ENCODE measurements around the gene KCNK15. TPM values are rescaled to one million over a fixed set of nuclear protein-coding genes. Genes with fewer than 3 reads are reported as not detected.

The KCNK15 gene
- total and polyA plus RNA-seq, 2 experiments from 2014 or later = 0.32 TPM; not detected in 1

DNA sequence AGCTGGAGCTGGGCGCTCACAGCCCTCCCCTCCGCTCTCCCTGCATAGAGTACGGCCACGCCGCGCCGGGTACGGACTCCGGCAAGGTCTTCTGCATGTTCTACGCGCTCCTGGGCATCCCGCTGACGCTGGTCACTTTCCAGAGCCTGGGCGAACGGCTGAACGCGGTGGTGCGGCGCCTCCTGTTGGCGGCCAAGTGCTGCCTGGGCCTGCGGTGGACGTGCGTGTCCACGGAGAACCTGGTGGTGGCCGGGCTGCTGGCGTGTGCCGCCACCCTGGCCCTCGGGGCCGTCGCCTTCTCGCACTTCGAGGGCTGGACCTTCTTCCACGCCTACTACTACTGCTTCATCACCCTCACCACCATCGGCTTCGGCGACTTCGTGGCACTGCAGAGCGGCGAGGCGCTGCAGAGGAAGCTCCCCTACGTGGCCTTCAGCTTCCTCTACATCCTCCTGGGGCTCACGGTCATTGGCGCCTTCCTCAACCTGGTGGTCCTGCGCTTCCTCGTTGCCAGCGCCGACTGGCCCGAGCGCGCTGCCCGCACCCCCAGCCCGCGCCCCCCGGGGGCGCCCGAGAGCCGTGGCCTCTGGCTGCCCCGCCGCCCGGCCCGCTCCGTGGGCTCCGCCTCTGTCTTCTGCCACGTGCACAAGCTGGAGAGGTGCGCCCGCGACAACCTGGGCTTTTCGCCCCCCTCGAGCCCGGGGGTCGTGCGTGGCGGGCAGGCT, 4.6 kb downstream of the KCNK15 start:
- Histone ChIP-seq H3K27ac (no peak overlapping the region), H3K9me3 (ENCODE audit: low read depth) (no peaks in the 10 kb centered on the region), H3K36me3 (no peaks in the 10 kb centered on the region), H3K4me3 (no peak overlapping the region), H3K27me3 (peaks cover 22% of the 10 kb centered on the region), H3K4me1 (ENCODE audit: low read depth) (no peaks in the 10 kb centered on the region)
- TF ChIP-seq, protein P1, sequence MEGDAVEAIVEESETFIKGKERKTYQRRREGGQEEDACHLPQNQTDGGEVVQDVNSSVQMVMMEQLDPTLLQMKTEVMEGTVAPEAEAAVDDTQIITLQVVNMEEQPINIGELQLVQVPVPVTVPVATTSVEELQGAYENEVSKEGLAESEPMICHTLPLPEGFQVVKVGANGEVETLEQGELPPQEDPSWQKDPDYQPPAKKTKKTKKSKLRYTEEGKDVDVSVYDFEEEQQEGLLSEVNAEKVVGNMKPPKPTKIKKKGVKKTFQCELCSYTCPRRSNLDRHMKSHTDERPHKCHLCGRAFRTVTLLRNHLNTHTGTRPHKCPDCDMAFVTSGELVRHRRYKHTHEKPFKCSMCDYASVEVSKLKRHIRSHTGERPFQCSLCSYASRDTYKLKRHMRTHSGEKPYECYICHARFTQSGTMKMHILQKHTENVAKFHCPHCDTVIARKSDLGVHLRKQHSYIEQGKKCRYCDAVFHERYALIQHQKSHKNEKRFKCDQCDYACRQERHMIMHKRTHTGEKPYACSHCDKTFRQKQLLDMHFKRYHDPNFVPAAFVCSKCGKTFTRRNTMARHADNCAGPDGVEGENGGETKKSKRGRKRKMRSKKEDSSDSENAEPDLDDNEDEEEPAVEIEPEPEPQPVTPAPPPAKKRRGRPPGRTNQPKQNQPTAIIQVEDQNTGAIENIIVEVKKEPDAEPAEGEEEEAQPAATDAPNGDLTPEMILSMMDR (IDR thresholded peaks at IDR 0.05; ENCODE audit: low read depth, low read length) = peak; percentile 17
- DNase-seq (ENCODE audit: low read depth in 1 of 2, low spot score in 1 of 2) = no peak

DNA sequence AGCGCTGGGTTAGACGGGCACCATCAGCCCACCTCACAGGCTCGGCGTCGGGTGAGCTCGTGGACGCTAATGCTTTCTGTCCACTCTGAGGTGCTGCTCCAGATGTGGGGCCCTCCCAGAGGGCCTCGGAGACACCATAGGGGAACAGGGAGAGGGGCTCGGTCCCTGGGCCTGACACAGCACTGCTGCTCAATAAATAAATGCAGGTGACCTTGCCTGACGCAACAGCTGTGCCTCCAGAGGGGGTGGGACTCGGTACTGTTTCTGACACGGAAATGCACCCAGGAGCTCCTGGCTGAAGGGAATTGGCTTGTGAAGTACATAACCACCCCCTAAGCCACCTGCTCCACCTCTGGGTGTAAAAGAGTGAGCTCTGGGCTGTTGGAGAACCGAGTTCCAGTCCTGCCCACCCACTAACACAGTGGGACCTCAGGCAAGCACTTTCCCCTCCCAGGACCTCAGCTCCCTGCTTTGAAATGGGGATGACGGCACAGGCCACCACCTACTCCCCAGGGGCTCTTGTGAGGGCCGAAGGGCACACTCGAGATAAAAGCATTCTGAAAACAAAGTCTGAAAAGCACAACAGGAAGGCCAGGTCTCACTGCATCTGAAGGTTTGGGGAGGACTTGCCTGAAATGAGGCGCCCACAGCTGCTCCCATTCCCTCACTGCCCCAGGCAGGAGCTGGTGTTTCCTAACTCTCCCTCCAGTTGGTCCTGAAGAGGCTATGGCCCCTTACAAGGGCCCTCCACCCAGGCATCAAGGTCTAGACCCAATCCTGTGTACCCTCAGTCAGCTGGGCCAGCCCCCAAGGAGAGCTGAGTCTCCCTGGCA, 6.7 kb downstream of the KCNK15 start:
- H3K9me3 ChIP-seq (ENCODE audit: low read depth) = no peaks in the 10 kb centered on the region
- DNase-seq (ENCODE audit: low read depth in 1 of 2, low spot score in 1 of 2) = no peak

DNA sequence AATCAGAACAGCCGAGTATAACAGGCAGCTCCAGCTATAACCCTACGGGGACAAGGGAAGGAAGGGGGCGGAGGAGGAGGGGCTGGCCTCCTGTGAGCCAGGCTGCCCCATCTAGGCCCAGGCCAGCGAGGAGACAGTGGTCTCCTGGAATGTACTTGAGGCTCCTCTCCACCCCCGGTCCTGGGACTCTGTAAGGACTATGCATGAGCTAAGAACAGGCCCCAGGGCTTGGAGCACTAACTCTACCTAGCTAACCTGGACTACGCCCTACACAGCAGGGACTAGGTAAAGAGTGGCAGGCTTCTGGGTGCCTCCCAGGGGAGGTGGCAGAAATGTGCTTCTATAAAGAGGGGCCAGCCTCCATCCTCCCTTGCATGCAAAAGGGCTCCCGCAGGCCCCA, 8.9 kb downstream of the KCNK15 start:
- DNase-seq (ENCODE audit: low read depth in 1 of 2, low spot score in 1 of 2) = no peak
- Histone ChIP-seq H3K27me3 (no peaks in the 10 kb centered on the region), H3K36me3 (no peaks in the 10 kb centered on the region), H3K9me3 (ENCODE audit: low read depth) (no peaks in the 10 kb centered on the region), H3K4me1 (ENCODE audit: low read depth) (no peaks in the 10 kb centered on the region), H3K27ac (no peak overlapping the region), H3K4me3 (no peak overlapping the region)
- TF ChIP-seq, protein P1 (IDR thresholded peaks at IDR 0.05; ENCODE audit: low read depth, low read length) = no peak

More for the DNA sequence above, 6.7 kb downstream of the KCNK15 start:
- Histone ChIP-seq H3K36me3 (no peaks in the 10 kb centered on the region), H3K27me3 (peaks cover under 1% of the 10 kb centered on the region), H3K27ac (no peak overlapping the region), H3K4me3 (no peak overlapping the region), H3K4me1 (ENCODE audit: low read depth) (no peaks in the 10 kb centered on the region)
- TF ChIP-seq, protein P1 (IDR thresholded peaks at IDR 0.05; ENCODE audit: low read depth, low read length) = no peak

DNA sequence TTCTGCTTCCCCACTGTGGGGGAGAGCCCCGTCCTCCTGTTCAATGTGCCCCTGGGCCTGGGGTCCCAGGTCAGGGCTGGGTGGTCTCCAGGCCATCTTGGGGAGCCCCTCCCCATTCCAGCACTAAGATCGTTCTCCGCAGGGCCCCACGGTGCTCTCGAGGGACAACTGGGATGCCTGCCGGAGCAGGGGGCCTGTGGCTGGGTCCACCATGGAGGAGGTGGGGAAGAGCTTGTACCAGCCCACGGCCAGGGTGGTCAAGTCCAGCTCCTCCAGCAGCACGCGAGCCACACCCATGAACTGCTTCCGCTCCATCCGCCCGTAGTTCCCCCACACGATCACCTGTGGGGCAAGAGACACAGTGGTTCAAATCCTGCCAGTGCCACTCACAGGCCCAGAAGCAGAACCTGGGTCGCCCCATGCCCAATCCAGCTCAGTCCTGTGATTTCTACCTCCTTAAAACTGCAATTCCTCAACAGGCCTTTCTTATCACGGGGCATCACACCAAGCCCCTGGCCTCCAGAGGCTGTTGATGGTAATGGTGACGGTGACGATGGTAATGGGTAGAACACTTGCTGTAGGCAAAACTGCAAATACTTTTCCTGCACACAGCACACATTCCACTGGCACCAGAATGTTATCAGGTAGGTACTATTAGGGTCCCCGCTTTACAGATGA, 10.5 kb downstream of the KCNK15 start:
- no peaks in the 10 kb centered on the region for H3K9me3 ChIP-seq (ENCODE audit: low read depth)
- TF ChIP-seq, protein P1 (IDR thresholded peaks at IDR 0.05; ENCODE audit: low read depth, low read length) = no peak
- DNase-seq (ENCODE audit: low read depth in 1 of 2, low spot score in 1 of 2) = no peak
- no peaks in the 10 kb centered on the region for H3K27me3 ChIP-seq
- no peak overlapping the region for H3K4me3 ChIP-seq
- no peaks in the 10 kb centered on the region for H3K4me1 ChIP-seq (ENCODE audit: low read depth)
- no peaks in the 10 kb centered on the region for H3K36me3 ChIP-seq
- no peak overlapping the region for H3K27ac ChIP-seq

DNA sequence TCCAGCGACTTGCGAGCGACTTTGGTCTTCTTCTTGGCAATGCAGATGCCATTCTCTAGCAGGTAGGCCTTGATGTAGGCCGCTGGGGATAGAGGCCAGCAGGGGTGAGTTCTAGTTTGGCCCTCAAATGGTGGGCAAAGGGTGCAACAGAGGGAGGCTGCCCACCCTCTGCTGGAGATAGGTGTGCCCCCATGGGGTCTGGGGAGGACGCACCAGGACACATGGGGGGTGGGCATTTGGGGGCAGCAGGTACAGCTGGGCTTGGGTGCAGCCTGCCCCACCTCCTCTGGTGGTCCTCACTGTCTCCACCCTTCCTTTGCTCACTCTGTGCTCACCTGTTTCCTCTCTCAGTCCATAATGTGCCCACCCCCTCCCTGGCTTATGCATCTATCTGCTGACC, 11.3 kb downstream of the KCNK15 start:
- no peak overlapping the region for H3K4me3 ChIP-seq
- H3K27ac ChIP-seq = no peak overlapping the region
- no peak for DNase-seq (ENCODE audit: low read depth in 1 of 2, low spot score in 1 of 2)
- TF ChIP-seq, protein P1 (IDR thresholded peaks at IDR 0.05; ENCODE audit: low read depth, low read length) = no peak
- H3K4me1 ChIP-seq (ENCODE audit: low read depth) = no peaks in the 10 kb centered on the region
- no peaks in the 10 kb centered on the region for H3K9me3 ChIP-seq (ENCODE audit: low read depth)
- no peaks in the 10 kb centered on the region for H3K36me3 ChIP-seq
- H3K27me3 ChIP-seq = no peaks in the 10 kb centered on the region
